Measurements from ENCODE around the gene DNAL4. TPM values are rescaled to one million over a fixed set of nuclear protein-coding genes. Genes with fewer than 3 reads are reported as not detected.

DNAL4 gene
- total RNA-seq, 2 experiments from 2014 or later, result 1.9 to 2.7 TPM

DNA sequence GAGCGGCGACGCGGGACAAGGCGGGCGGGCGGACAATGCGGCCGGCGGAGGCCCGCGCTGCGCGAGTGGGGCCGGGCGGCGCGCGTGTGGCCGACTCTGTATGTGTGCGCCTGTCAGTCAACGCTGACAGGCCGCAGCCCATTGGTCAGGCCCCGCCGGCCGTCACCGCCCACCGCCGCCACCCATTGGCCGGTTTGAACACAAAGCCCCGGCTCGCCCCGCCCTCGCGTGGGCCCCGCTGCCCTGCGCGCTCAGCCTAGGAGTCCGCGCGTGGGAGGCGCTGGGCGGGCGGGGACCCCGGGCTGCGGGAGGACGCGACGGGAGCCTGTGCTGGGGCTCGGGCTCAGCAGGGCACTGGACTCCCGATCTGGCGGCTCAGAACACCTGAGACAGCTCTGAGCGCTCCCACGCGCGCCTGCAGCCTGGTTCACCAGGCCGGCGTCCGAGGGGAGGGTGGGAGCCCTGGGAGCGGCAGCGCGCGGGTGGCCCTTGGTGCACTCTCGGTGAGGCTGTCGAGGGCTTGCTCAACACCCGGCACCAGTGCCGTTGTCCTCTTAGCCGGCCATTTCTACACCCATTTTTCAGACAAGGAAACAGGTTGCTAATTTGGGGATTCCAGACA, 37.9 kb downstream of the DNAL4 start, which contains the start of gene SUN2:
Gene SUN2, minus strand, starts transcription at position 88 of the 622 bp plus-strand sequence. CDS start 3,370 bp downstream, outside the sequence.
- peak; percentile 63 for ATAC-seq (ENCODE audit: poor library complexity)
- POLR2A ChIA-PET, result interaction anchor here (1.2 to 25.2 kb wide), 7 partner anchors 8 to 87 kb away, joined by 3 to 752 read pairs (median 20); partner anchors contain the start of genes GTPBP1 and NPTXR
- no peaks in the 10 kb centered on the region for H3K9me3 ChIP-seq (ENCODE audit: control insufficient read depth in 1 of 2, insufficient read depth in 1 of 2, low read length in 2 of 2)
- peaks cover 69% of the 10 kb centered on the region for H3K4me1 Mint-ChIP-seq (ENCODE audit: low read depth)
- intact Hi-C loops (cut with DNase I, micrococcal nuclease), result loop anchor here (1.0 to 5.0 kb wide), 3 partner anchors 38 to 86 kb away; partner anchors contain the start of genes DNAL4 (in 1 of the 2) and NPTXR (in 1 of the 2)
- no peaks in the 10 kb centered on the region for H3K27me3 Mint-ChIP-seq
- CTCF ChIA-PET, result interaction anchor here (0.7 to 3.9 kb wide), 7 partner anchors 10 to 484 kb away, joined by 3 to 20 read pairs (median 3); partner anchors contain the start of gene TOMM22
- peak within 1 kb of the TSS; percentile 99 for H3K27ac Mint-ChIP-seq
- H3K9me3 Mint-ChIP-seq, result no peaks in the 10 kb centered on the region
- peaks cover 47% of the 10 kb centered on the region for H3K36me3 Mint-ChIP-seq (ENCODE audit: low read depth)
- H3K4me3 ChIP-seq (ENCODE audit: low read length), result peak within 1 kb of the TSS; percentile 98
- peak; percentile 85 to 96 (median 94) for DNase-seq
- H3K27me3 ChIP-seq (ENCODE audit: control insufficient read depth in 1 of 2, insufficient read depth in 2 of 2, low read length in 2 of 2), result no peaks in the 10 kb centered on the region
- H3K36me3 ChIP-seq (ENCODE audit: insufficient read depth, low read length), result peaks cover 31% of the 10 kb centered on the region
- TF ChIP-seq CTCF (IDR thresholded peaks at IDR 0.05), result no peak
- H3K4me1 ChIP-seq (ENCODE audit: insufficient read depth, low read length), result peaks cover 73% of the 10 kb centered on the region
- H3K4me3 Mint-ChIP-seq, result peak within 1 kb of the TSS; percentile 99
- H3K27ac ChIP-seq (ENCODE audit: low read depth in 1 of 2, low read length in 2 of 2), result peak within 1 kb of the TSS; percentile 75 to 81

DNA sequence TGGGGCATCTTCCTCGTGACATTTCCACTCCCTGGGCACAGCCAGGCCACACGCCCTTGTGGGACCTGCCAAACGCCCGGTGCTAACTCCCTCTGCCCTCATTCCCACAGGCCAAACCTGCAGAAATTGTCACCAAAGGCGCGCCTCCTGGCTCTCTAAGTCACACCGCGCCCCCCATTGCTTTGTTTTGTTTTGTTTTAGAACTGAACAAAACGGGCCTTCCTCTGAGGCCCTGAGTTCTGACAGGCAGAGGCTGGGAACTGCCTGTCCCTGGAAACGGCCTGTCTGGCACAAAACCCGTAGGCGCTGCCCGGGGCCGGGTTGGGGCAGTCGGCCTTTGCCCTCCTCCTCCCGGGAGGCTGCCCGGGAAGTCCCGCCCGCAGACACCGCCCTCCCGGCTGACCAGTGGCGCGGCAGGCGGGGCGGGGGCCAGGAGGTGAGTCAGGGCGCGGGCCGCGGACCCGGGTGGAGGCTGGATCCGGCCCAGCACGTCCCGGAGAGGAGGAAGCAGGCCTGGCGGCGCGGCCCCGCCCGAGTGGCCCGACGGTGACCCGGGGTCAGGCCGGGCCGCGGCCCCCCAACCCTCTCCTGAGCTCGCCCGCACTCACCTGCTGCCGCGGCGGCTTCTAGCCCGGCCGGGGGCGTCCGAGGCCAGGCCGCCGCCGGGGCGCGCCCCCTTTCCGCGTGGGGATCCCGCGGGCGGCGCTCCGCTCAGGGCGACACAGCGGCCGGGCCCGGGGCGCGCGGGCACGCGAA, 38.6 kb downstream of the DNAL4 start:
- TF ChIP-seq CTCF (IDR thresholded peaks at IDR 0.05), result no peak
- Histone ChIP-seq H3K27me3 (ENCODE audit: control insufficient read depth in 1 of 2, insufficient read depth in 2 of 2, low read length in 2 of 2) (no peaks in the 10 kb centered on the region), H3K36me3 (ENCODE audit: insufficient read depth, low read length) (peaks cover 38% of the 10 kb centered on the region), H3K4me1 (ENCODE audit: insufficient read depth, low read length) (peaks cover 75% of the 10 kb centered on the region), H3K4me3 (ENCODE audit: low read length) (peak overlapping the region; percentile 98), H3K9me3 (ENCODE audit: control insufficient read depth in 1 of 2, insufficient read depth in 1 of 2, low read length in 2 of 2) (no peaks in the 10 kb centered on the region), H3K27ac (ENCODE audit: low read depth in 1 of 2, low read length in 2 of 2) (peak overlapping the region; percentile 75 to 81)
- Mint-ChIP-seq H3K4me3 (peak overlapping the region; percentile 99), H3K36me3 (ENCODE audit: low read depth) (peaks cover 54% of the 10 kb centered on the region), H3K27ac (peak overlapping the region; percentile 99), H3K4me1 (ENCODE audit: low read depth) (peaks cover 72% of the 10 kb centered on the region), H3K9me3 (no peaks in the 10 kb centered on the region), H3K27me3 (no peaks in the 10 kb centered on the region)
- ChIA-PET POLR2A (interaction anchor here (0.9 to 25.2 kb wide), 11 partner anchors 9 to 115 kb away, joined by 3 to 752 read pairs (median 5); partner anchors contain the start of genes GTPBP1 and NPTXR), CTCF (interaction anchor here (0.8 to 2.1 kb wide), 4 partner anchors 11 to 248 kb away, joined by 3 to 11 read pairs (median 4); partner anchors contain the start of gene TOMM22)
- intact Hi-C loops (cut with DNase I, micrococcal nuclease), result loop anchor here (1.0 to 5.0 kb wide), 3 partner anchors 39 to 87 kb away; partner anchors contain the start of genes DNAL4 (in 1 of the 2) and NPTXR (in 1 of the 2)
- DNase-seq, result peak in 11 of 14 experiments; percentile 33 to 81 (median 53)
- no peak for ATAC-seq (ENCODE audit: poor library complexity)

- Histone ChIP-seq H3K36me3 (ENCODE audit: insufficient read depth, low read length) (peaks cover 44% of the 10 kb centered on the region), H3K27ac (ENCODE audit: low read depth in 1 of 2, low read length in 2 of 2) (peak overlapping the region; percentile 75 to 81), H3K9me3 (ENCODE audit: control insufficient read depth in 1 of 2, insufficient read depth in 1 of 2, low read length in 2 of 2) (no peaks in the 10 kb centered on the region), H3K27me3 (ENCODE audit: control insufficient read depth in 1 of 2, insufficient read depth in 2 of 2, low read length in 2 of 2) (no peaks in the 10 kb centered on the region), H3K4me1 (ENCODE audit: insufficient read depth, low read length) (peaks cover 81% of the 10 kb centered on the region), H3K4me3 (ENCODE audit: low read length) (peak overlapping the region; percentile 98)
- DNase-seq (peak in 5 of 14 experiments; percentile 41 to 70 (median 64)), ATAC-seq (ENCODE audit: poor library complexity) (no peak)
- Mint-ChIP-seq H3K4me1 (ENCODE audit: low read depth) (peaks cover 78% of the 10 kb centered on the region), H3K4me3 (peak overlapping the region; percentile 99), H3K9me3 (no peaks in the 10 kb centered on the region), H3K27ac (peak overlapping the region; percentile 99), H3K27me3 (no peaks in the 10 kb centered on the region), H3K36me3 (ENCODE audit: low read depth) (peaks cover 60% of the 10 kb centered on the region)
- intact Hi-C loops (cut with DNase I, micrococcal nuclease), result loop anchor here (1.0 to 5.0 kb wide), 3 partner anchors 40 to 88 kb away; partner anchors contain the start of genes NPTXR (in 2 of the 2) and DNAL4 (in 1 of the 2)
- no peak for TF ChIP-seq CTCF (IDR thresholded peaks at IDR 0.05)
- CTCF ChIA-PET, result interaction anchor here (0.6 to 2.1 kb wide), 5 partner anchors 10 to 73 kb away, joined by 3 to 11 read pairs (median 4); partner anchors contain the start of gene TOMM22
- POLR2A ChIA-PET, result interaction anchor here (0.7 to 25.2 kb wide), 9 partner anchors 9 to 115 kb away, joined by 3 to 752 read pairs (median 5); partner anchors contain the start of genes GTPBP1 and NPTXR
Observed at GRCh38 chr22:38754751-38755154, 39.2 kb downstream of the DNAL4 start.
